Measurements from ENCODE around the gene STARD13. TPM values are rescaled to one million over a fixed set of nuclear protein-coding genes. Genes with fewer than 3 reads are reported as not detected.

Gene STARD13
- total and polyA plus RNA-seq, 8 donors, result 4.4 to 158 (median 44.0) TPM

- Histone ChIP-seq H3K27me3 (no peaks in the 10 kb centered on the region), H3K27ac (no peak overlapping the region), H3K36me3 (no peaks in the 10 kb centered on the region), H3K4me1 (peaks cover 0 to 7% (median 0%) of the 10 kb centered on the region in 4 donors), H3K9me3 (peaks cover 0 to under 1% (median 0%) of the 10 kb centered on the region in 4 donors), H3K4me3 (no peak overlapping the region)
- no peak for TF ChIP-seq POLR2AphosphoS5 (IDR thresholded peaks at IDR 0.05)
- no peak for TF ChIP-seq POLR2A (IDR thresholded peaks at IDR 0.05)
- TF ChIP-seq EP300 (IDR thresholded peaks at IDR 0.05), result no peak
- TF ChIP-seq CTCF (IDR thresholded peaks at IDR 0.05), result no peak
- intact Hi-C loops (cut with DNase I; ENCODE audit: low total_unique reads), result no loop called here
- 77 to 87% (median 80%) methylated on average over 10 to 11 of the region's 11 CpGs for WGBS, 5 donors
- no peak for DNase-seq
Measured at GRCh38 chr13:33092073-33092987, 193.2 kb downstream of the STARD13 start.

- DNase-seq, result peak in 1 of 2 donors; percentile 21
- TF ChIP-seq POLR2A (IDR thresholded peaks at IDR 0.05), result no peak
- no peak overlapping the region for H3K27ac ChIP-seq
- H3K4me1 ChIP-seq, result peaks cover 0 to 7% (median 0%) of the 10 kb centered on the region in 4 donors
- H3K27me3 ChIP-seq, result no peaks in the 10 kb centered on the region
- WGBS, 5 donors, result 88 to 96% (median 93%) methylated on average over 5 of the region's 5 CpGs
- H3K36me3 ChIP-seq, result no peaks in the 10 kb centered on the region
- H3K4me3 ChIP-seq, result no peak overlapping the region
- intact Hi-C loops (cut with DNase I; ENCODE audit: low total_unique reads), result no loop called here
- no peaks in the 10 kb centered on the region for H3K9me3 ChIP-seq
Measured at GRCh38 chr13:33091415-33091774, 194.2 kb downstream of the STARD13 start.

- no peak overlapping the region for H3K27ac ChIP-seq
- 52 to 56% (median 55%) methylated on average over 4 of the region's 4 CpGs for WGBS, 5 donors
- H3K27me3 ChIP-seq, result no peaks in the 10 kb centered on the region
- H3K4me1 ChIP-seq, result peaks cover 0 to 7% (median 0%) of the 10 kb centered on the region in 4 donors
- no peak overlapping the region for H3K4me3 ChIP-seq
- DNase-seq, result peak in 1 of 2 donors; percentile 9
- no peaks in the 10 kb centered on the region for H3K9me3 ChIP-seq
- intact Hi-C loops (cut with DNase I; ENCODE audit: low total_unique reads), result no loop called here
- H3K36me3 ChIP-seq, result no peaks in the 10 kb centered on the region
- TF ChIP-seq CTCF (IDR thresholded peaks at IDR 0.05) (no peak), EP300 (IDR thresholded peaks at IDR 0.05) (no peak), POLR2A (IDR thresholded peaks at IDR 0.05) (no peak), POLR2AphosphoS5 (IDR thresholded peaks at IDR 0.05) (no peak)
Measured at GRCh38 chr13:33090755-33091414, 194.7 kb downstream of the STARD13 start.

GRCh38 chr13:33089311-33089710, 196.2 kb downstream of the STARD13 start:
- no peaks in the 10 kb centered on the region for H3K36me3 ChIP-seq
- no peak for DNase-seq
- no peak overlapping the region for H3K4me3 ChIP-seq
- H3K27me3 ChIP-seq, result no peaks in the 10 kb centered on the region
- H3K4me1 ChIP-seq, result peaks cover 0 to 7% (median 0%) of the 10 kb centered on the region in 4 donors
- 93 to 100% (median 98%) methylated on average over 3 of the region's 3 CpGs for WGBS, 5 donors
- intact Hi-C loops (cut with DNase I; ENCODE audit: low total_unique reads), result no loop called here
- no peak overlapping the region for H3K27ac ChIP-seq
- no peaks in the 10 kb centered on the region for H3K9me3 ChIP-seq
- TF ChIP-seq POLR2AphosphoS5 (IDR thresholded peaks at IDR 0.05) (no peak), EP300 (IDR thresholded peaks at IDR 0.05) (no peak), CTCF (IDR thresholded peaks at IDR 0.05) (no peak), POLR2A (IDR thresholded peaks at IDR 0.05) (no peak)

Measured in stomach (tissue), 9 donors.